Measurements from ENCODE around the gene MYO3B. TPM values are rescaled to one million over a fixed set of nuclear protein-coding genes. Genes with fewer than 3 reads are reported as not detected.

Gene MYO3B
- total RNA-seq (not detected), polyA plus RNA-seq (not detected)
- long read RNA-seq, donor 1 = 0 reads
- long read RNA-seq, donor 2 = 0 reads
- long read RNA-seq, donor 3 = 0 reads
- long read RNA-seq, donor 4 = 0 reads

- H3K27ac ChIP-seq (ENCODE audit: low read length) = no peak within 1 kb of the TSS
- no peaks in the 10 kb centered on the region for H3K9me3 ChIP-seq (ENCODE audit: control insufficient read depth, low read length)
- WGBS = 63% methylated on average over 3 of the region's 3 CpGs
- H3K4me3 ChIP-seq (ENCODE audit: low read length) = no peak within 1 kb of the TSS
- no peaks in the 10 kb centered on the region for H3K4me1 ChIP-seq (ENCODE audit: control insufficient read depth, insufficient read depth, low read length)
- intact Hi-C loops (cut with DNase I) = no loop called here
- no peaks in the 10 kb centered on the region for H3K27me3 ChIP-seq (ENCODE audit: control insufficient read depth, insufficient read depth)
- no peak for DNase-seq
- ATAC-seq = no peak
Observed at GRCh38 chr2:170177950-170178781, at the start of gene MYO3B. MYO3B (plus strand) TSS chr2:170178147; CDS start chr2:170178288, 141 bp downstream.

GRCh38 chr2:170139276-170139967, 38.5 kb upstream of the MYO3B start:
- DNase-seq (no peak), ATAC-seq (no peak)
- intact Hi-C loops (cut with DNase I) = no loop called here
- WGBS = 80% methylated on average over 9 of the region's 9 CpGs
- Histone ChIP-seq H3K4me1 (ENCODE audit: control insufficient read depth, insufficient read depth, low read length) (no peaks in the 10 kb centered on the region), H3K9me3 (ENCODE audit: control insufficient read depth, low read length) (no peaks in the 10 kb centered on the region), H3K27ac (ENCODE audit: low read length) (no peak overlapping the region), H3K4me3 (ENCODE audit: low read length) (no peak overlapping the region), H3K27me3 (ENCODE audit: control insufficient read depth, insufficient read depth) (no peaks in the 10 kb centered on the region)

DNA sequence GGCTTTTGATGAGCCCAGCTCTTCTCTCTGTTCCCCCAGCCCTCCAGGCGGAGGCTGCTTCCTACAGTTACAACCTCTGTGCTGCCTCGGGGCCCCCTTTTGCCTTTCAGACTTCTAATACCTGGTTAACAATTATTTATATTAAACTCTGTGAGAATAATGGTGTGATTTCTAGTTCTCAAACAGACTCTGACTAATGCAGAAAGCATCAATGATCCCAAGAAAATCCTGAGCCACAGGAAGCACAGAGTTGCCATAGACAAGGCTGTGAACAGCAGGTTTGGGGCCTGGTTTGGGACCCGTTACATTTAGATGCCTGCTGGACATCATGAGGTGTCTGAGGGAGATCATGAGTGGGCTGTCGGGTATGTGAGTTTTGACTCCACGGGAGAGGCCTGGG, 37.4 kb upstream of the MYO3B start:
- Histone ChIP-seq H3K9me3 (ENCODE audit: control insufficient read depth, low read length) (no peaks in the 10 kb centered on the region), H3K27ac (ENCODE audit: low read length) (no peak overlapping the region), H3K27me3 (ENCODE audit: control insufficient read depth, insufficient read depth) (no peaks in the 10 kb centered on the region), H3K4me3 (ENCODE audit: low read length) (no peak overlapping the region), H3K4me1 (ENCODE audit: control insufficient read depth, insufficient read depth, low read length) (no peaks in the 10 kb centered on the region)
- WGBS = 93% methylated on average over 5 of the region's 5 CpGs
- ATAC-seq = no peak
- intact Hi-C loops (cut with DNase I) = no loop called here
- no peak for DNase-seq

DNA sequence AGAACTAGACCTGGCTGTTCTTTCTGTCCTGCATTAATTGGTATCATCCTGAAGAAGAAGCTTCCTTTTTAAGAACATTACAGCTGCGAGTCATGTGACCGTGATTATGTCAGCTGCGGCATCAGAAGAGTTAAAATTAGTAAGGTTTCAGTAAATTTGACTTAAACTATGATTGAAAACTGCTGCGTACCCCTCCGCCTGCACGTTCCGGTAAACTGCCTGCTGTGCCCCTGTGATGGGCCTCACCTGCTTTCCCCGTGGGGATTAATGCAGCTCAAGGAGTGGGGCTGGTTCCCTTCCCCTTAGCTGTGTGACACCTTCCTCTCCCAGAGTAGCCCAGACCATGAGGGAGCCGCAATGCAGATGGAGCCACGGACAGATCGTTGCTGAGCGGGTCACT, 36.1 kb upstream of the MYO3B start:
- no peak overlapping the region for H3K4me3 ChIP-seq (ENCODE audit: low read length)

DNA sequence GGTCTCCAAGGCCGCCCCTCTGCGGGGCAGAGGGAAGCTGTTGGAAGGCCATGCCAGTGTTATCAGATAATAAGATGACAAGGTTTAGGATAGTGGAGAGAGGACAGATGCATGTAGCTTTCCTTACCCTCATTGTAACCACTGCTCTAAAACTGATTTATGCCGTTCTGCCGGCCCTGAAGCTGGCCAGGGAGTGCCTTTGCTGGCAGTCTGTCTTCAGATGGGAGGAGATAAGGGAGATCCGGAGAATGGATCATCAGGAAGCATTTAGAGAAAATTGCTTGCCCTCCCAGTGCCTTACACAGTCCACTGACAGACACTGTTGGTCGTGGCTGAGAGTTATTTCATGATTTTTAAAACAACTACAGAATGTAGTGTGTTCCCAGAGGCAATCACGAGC, 35.4 kb upstream of the MYO3B start:
- Histone ChIP-seq H3K9me3 (ENCODE audit: control insufficient read depth, low read length) (no peaks in the 10 kb centered on the region), H3K27me3 (ENCODE audit: control insufficient read depth, insufficient read depth) (no peaks in the 10 kb centered on the region), H3K4me3 (ENCODE audit: low read length) (no peak overlapping the region), H3K27ac (ENCODE audit: low read length) (no peak overlapping the region), H3K4me1 (ENCODE audit: control insufficient read depth, insufficient read depth, low read length) (no peaks in the 10 kb centered on the region)
- ATAC-seq (no peak), DNase-seq (no peak)
- intact Hi-C loops (cut with DNase I) = no loop called here
- WGBS = 60% methylated on average over 7 of the region's 7 CpGs

More for the DNA sequence above, 36.1 kb upstream of the MYO3B start:
- Histone ChIP-seq H3K4me1 (ENCODE audit: control insufficient read depth, insufficient read depth, low read length) (no peaks in the 10 kb centered on the region), H3K9me3 (ENCODE audit: control insufficient read depth, low read length) (no peaks in the 10 kb centered on the region), H3K27ac (ENCODE audit: low read length) (no peak overlapping the region), H3K27me3 (ENCODE audit: control insufficient read depth, insufficient read depth) (no peaks in the 10 kb centered on the region)
- ATAC-seq (no peak), DNase-seq (no peak)
- 86% methylated on average over 12 of the region's 12 CpGs for WGBS
- intact Hi-C loops (cut with DNase I) = no loop called here

- 56% methylated on average over 4 of the region's 4 CpGs for WGBS
- intact Hi-C loops (cut with DNase I) = no loop called here
- Histone ChIP-seq H3K27me3 (ENCODE audit: control insufficient read depth, insufficient read depth) (no peaks in the 10 kb centered on the region), H3K4me1 (ENCODE audit: control insufficient read depth, insufficient read depth, low read length) (no peaks in the 10 kb centered on the region), H3K4me3 (ENCODE audit: low read length) (no peak overlapping the region), H3K27ac (ENCODE audit: low read length) (no peak overlapping the region), H3K9me3 (ENCODE audit: control insufficient read depth, low read length) (no peaks in the 10 kb centered on the region)
- DNase-seq (no peak), ATAC-seq (peak in 1 of 2 donors; percentile 26)
Observed at GRCh38 chr2:170143045-170143717, 34.8 kb upstream of the MYO3B start.

- intact Hi-C loops (cut with DNase I) = no loop called here
- H3K4me3 ChIP-seq (ENCODE audit: low read length) = no peak overlapping the region
- H3K4me1 ChIP-seq (ENCODE audit: control insufficient read depth, insufficient read depth, low read length) = no peaks in the 10 kb centered on the region
- H3K9me3 ChIP-seq (ENCODE audit: control insufficient read depth, low read length) = no peaks in the 10 kb centered on the region
- DNase-seq (no peak), ATAC-seq (no peak)
- WGBS = 68% methylated on average over 4 of the region's 4 CpGs
- H3K27ac ChIP-seq (ENCODE audit: low read length) = no peak overlapping the region
- H3K27me3 ChIP-seq (ENCODE audit: control insufficient read depth, insufficient read depth) = no peaks in the 10 kb centered on the region
Observed at GRCh38 chr2:170144761-170145160, 33.2 kb upstream of the MYO3B start.

DNA sequence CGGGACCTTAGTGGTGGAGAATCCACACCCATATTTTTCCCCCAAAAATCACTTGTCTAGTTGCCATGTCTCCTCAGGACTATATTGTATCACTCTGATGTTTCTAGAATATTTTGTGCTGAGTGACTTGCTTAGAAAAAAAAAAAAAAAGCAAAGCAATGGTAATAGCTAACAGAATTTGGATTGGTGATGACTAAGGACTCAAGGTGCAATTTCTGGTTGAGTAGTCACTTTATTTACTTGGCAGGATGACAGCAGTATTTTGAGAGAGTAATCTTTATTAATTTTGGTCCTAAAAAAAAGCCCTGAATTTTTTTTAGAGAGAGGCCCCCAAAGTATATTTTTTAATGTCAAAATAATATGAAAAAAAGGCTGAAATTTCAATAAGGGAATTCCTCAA, 32.8 kb upstream of the MYO3B start:
- intact Hi-C loops (cut with DNase I) = no loop called here
- 90% methylated on average over 1 of the region's 1 CpG for WGBS
- Histone ChIP-seq H3K4me3 (ENCODE audit: low read length) (no peak overlapping the region), H3K27ac (ENCODE audit: low read length) (no peak overlapping the region), H3K4me1 (ENCODE audit: control insufficient read depth, insufficient read depth, low read length) (no peaks in the 10 kb centered on the region), H3K27me3 (ENCODE audit: control insufficient read depth, insufficient read depth) (no peaks in the 10 kb centered on the region), H3K9me3 (ENCODE audit: control insufficient read depth, low read length) (no peaks in the 10 kb centered on the region)
- DNase-seq = no peak
- no peak for ATAC-seq

DNA sequence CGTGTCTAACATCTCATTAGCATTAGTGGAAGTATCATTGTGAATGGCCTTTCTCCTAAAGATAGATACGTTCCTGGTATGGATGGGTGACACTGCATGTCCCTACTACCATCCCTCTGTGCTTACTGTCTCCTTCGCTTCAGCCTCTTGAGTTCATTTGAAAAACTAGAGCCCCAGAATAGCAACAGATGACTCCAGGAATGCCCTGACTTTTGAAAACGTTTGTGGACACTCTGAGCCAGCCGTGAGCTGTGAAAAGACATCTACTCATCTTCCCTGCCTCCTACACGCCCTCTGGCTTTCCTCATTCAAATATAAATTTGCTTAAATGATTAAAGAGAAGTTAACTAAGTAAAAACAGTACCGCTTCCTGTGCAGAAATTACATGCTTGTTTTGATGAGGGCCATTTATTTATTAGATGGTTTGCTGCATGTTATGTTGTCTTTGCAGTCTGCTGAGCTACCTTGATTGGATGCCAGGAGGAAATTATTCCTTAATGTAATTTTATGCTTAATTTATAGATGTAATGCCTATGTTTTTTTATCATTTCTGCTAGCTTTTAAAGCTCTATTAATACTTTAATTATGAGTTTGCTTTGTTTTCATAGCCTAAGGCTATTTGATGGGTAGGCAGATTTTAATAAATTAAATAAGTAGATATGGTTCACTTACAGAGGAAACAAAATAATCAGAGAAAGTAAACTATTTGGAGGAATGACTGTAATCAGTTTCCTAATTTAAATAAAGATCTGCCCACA, 32.1 kb upstream of the MYO3B start:
- 52% methylated on average over 7 of the region's 7 CpGs for WGBS
- Histone ChIP-seq H3K4me1 (ENCODE audit: control insufficient read depth, insufficient read depth, low read length) (no peaks in the 10 kb centered on the region), H3K27me3 (ENCODE audit: control insufficient read depth, insufficient read depth) (no peaks in the 10 kb centered on the region), H3K4me3 (ENCODE audit: low read length) (no peak overlapping the region), H3K9me3 (ENCODE audit: control insufficient read depth, low read length) (no peaks in the 10 kb centered on the region), H3K27ac (ENCODE audit: low read length) (no peak overlapping the region)
- intact Hi-C loops (cut with DNase I) = no loop called here
- ATAC-seq (peak in 1 of 2 donors; percentile 59), DNase-seq (no peak)

DNA sequence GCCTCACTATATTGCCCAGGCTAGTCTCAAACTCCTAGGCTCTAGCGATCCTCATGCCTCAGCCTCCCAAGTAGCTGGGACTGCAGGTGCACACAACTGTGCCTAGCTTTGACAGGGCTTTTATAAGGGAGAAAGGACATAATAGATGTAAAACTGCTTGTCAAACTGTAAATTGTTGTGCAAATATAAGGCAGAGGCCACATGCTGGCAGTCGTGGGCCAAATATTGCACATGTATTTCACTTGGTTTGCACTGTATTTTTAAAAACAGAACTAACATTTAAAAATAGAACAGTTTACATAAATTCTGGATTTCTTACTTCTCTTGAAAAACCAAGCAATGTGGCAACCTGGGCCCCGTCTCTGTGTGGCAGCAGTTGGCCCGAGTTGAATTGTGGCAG, 31.2 kb upstream of the MYO3B start:
- H3K4me1 ChIP-seq (ENCODE audit: control insufficient read depth, insufficient read depth, low read length) = no peaks in the 10 kb centered on the region
- WGBS = 83% methylated on average over 4 of the region's 4 CpGs
- no peaks in the 10 kb centered on the region for H3K9me3 ChIP-seq (ENCODE audit: control insufficient read depth, low read length)
- ATAC-seq (no peak), DNase-seq (no peak)
- H3K27ac ChIP-seq (ENCODE audit: low read length) = no peak overlapping the region
- intact Hi-C loops (cut with DNase I) = no loop called here
- H3K27me3 ChIP-seq (ENCODE audit: control insufficient read depth, insufficient read depth) = no peaks in the 10 kb centered on the region
- H3K4me3 ChIP-seq (ENCODE audit: low read length) = no peak overlapping the region

Measured in right cardiac atrium (tissue), 5 donors.